CD4-positive, alpha-beta T cell (primary cell): Measurements from ENCODE around the gene STX1A. TPM values are rescaled to one million over a fixed set of nuclear protein-coding genes. Genes with fewer than 3 reads are reported as not detected.

Source experiments
- ATAC-seq: fragments of 200-7000 bp; cut with Tn5 transposase; one replicate; pipeline ENCODE4 v1.10.0; 2022; ENCODE audit warnings: mild to moderate bottlenecking; ENCODE audit not compliant: poor library complexity
- CTCF ChIA-PET: fragments of 350-600 bp; sonication (Branson Sonifier 250); formaldehyde crosslinking; loops from one replicate; lab custom pipeline; 2021; ENCODE audit warnings: antibody characterized with exemption, inconsistent platforms; lab: Charles Lee
- POLR2A ChIA-PET: fragments of 350-600 bp; sonication (Branson Sonifier 250); formaldehyde crosslinking; loops from one replicate; lab custom pipeline; 2021; ENCODE audit warnings: antibody characterized with exemption, inconsistent platforms; lab: Charles Lee
- DNase-seq, 14 experiments: peaks; one replicate each; pipeline ENCODE4 v3.0.0-alpha.2; 2013 to 2020; ENCODE audit warnings: mixed read lengths in 2 of 14
- H3K27ac ChIP-seq, 2 donors: one replicate each; pipeline versions ENCODE4 v1.5.1 to v1.7.0; 2013; ENCODE audit warnings: low read length in 2 of 2, low read depth in 1 of 2, mild to moderate bottlenecking in 1 of 2
- H3K27me3 ChIP-seq, 2 experiments: 1 replicate in 1 of 2; 2 replicates in 1 of 2; pipeline versions ENCODE4 v1.6.1 to v1.7.0; 2013; ENCODE audit warnings: low read length in 2 of 2, control low read depth in 1 of 2, mild to moderate bottlenecking in 1 of 2, moderate library complexity in 1 of 2; ENCODE audit not compliant: insufficient read depth in 2 of 2, control insufficient read depth in 1 of 2
- H3K36me3 ChIP-seq: one replicate; pipeline ENCODE4 v1.6.1; 2013; ENCODE audit warnings: low read length, control low read depth; ENCODE audit not compliant: insufficient read depth
- H3K4me1 ChIP-seq: one replicate; pipeline ENCODE4 v1.6.1; 2013; ENCODE audit warnings: low read length, control low read depth; ENCODE audit not compliant: insufficient read depth
- H3K4me3 ChIP-seq: one replicate; pipeline ENCODE4 v1.5.1; 2013; ENCODE audit warnings: mild to moderate bottlenecking, low read length, moderate library complexity
- H3K9me3 ChIP-seq, 2 experiments: 1 replicate in 1 of 2; 2 replicates in 1 of 2; pipeline versions ENCODE4 v1.6.1 to v1.7.0; 2013; ENCODE audit warnings: low read length in 2 of 2, mild to moderate bottlenecking in 2 of 2, control low read depth in 1 of 2, moderate library complexity in 1 of 2; ENCODE audit not compliant: control insufficient read depth in 1 of 2, insufficient read depth in 1 of 2
- H3K27ac Mint-ChIP-seq: one replicate; pipeline ENCODE4 v1.8.0; 2020; ENCODE audit warnings: mixed read lengths
- H3K27me3 Mint-ChIP-seq: one replicate; pipeline ENCODE4 v1.8.0; 2021; ENCODE audit warnings: mixed read lengths
- H3K36me3 Mint-ChIP-seq: one replicate; pipeline ENCODE4 v1.8.0; 2021; ENCODE audit warnings: low read depth, mixed read lengths
- H3K4me1 Mint-ChIP-seq: one replicate; pipeline ENCODE4 v1.8.0; 2021; ENCODE audit warnings: low read depth, mixed read lengths
- H3K4me3 Mint-ChIP-seq: one replicate; pipeline ENCODE4 v1.8.0; 2020; ENCODE audit warnings: mild to moderate bottlenecking, mixed read lengths
- H3K9me3 Mint-ChIP-seq: one replicate; pipeline ENCODE4 v1.8.0; 2020; ENCODE audit warnings: mixed read lengths
- CTCF ChIP-seq: fragments of 200-600 bp; IDR thresholded peaks from one replicate; pipeline ENCODE4 v1.8.0; 2022; ENCODE audit warnings: antibody characterized with exemption, mild to moderate bottlenecking
- intact Hi-C, 2 experiments: fragments of 100-400 bp; cut with DNase I in 1 of 2; cut with micrococcal nuclease in 1 of 2; formaldehyde crosslinking; loops; one replicate each; pipeline versions ENCODE4 v1.15.1 to v1.9.0; 2023 to 2025; cut with DNase I, micrococcal nuclease
- total RNA-seq, 174 experiments: library from RNA in 2 of 174; stranded (reverse) in 2 of 174; gene quantifications; one replicate each; pipeline ENCODE4 v1.2.3 and lab custom pipeline; 2021 to 2026

STX1A gene
- total RNA-seq, 2 experiments from 2014 or later: 15.5 to 20.7 TPM

GRCh38 chr7:73706126-73707044 lies 13.1 kb downstream of the STX1A start:
- ATAC-seq: no peak
- Mint-ChIP-seq H3K9me3 (no peaks in the 10 kb centered on the region), H3K27me3 (no peaks in the 10 kb centered on the region), H3K27ac (peak overlapping the region; percentile 36), H3K4me1 (peaks cover 7% of the 10 kb centered on the region), H3K36me3 (peaks cover 10% of the 10 kb centered on the region), H3K4me3 (no peak overlapping the region)
- H3K27me3 ChIP-seq: no peaks in the 10 kb centered on the region
- H3K4me3 ChIP-seq: no peak overlapping the region
- no peak for TF ChIP-seq CTCF
- intact Hi-C loops: no loop called here
- H3K36me3 ChIP-seq: peaks cover 8% of the 10 kb centered on the region
- ChIA-PET POLR2A (no interaction called here), CTCF (no interaction called here)
- H3K9me3 ChIP-seq: no peaks in the 10 kb centered on the region
- no peak overlapping the region for H3K27ac ChIP-seq
- peak in 2 of 14 experiments; percentile 25 to 37 for DNase-seq
- H3K4me1 ChIP-seq: peaks cover 15% of the 10 kb centered on the region

GRCh38 chr7:73705551-73705920 lies 13.9 kb downstream of the STX1A start:
- ChIA-PET POLR2A (no interaction called here), CTCF (interaction anchor here (0.9 kb wide), 1 partner anchor 98 kb away, joined by 3 read pairs; no protein-coding TSS in a partner anchor)
- Mint-ChIP-seq H3K27me3 (no peaks in the 10 kb centered on the region), H3K4me3 (no peak overlapping the region), H3K4me1 (peaks cover 7% of the 10 kb centered on the region), H3K27ac (no peak overlapping the region), H3K36me3 (peaks cover 11% of the 10 kb centered on the region), H3K9me3 (no peaks in the 10 kb centered on the region)
- intact Hi-C loops: no loop called here
- no peak for TF ChIP-seq CTCF
- Histone ChIP-seq H3K9me3 (no peaks in the 10 kb centered on the region), H3K4me1 (peaks cover 15% of the 10 kb centered on the region), H3K4me3 (no peak overlapping the region), H3K27ac (no peak overlapping the region), H3K27me3 (no peaks in the 10 kb centered on the region), H3K36me3 (peaks cover 8% of the 10 kb centered on the region)
- ATAC-seq (no peak), DNase-seq (no peak)

GRCh38 chr7:73704640-73705550 lies 14.6 kb downstream of the STX1A start:
- TF ChIP-seq CTCF: no peak
- CTCF ChIA-PET: interaction anchor here (0.9 to 1.4 kb wide), 2 partner anchors 37 to 97 kb away, joined by 3 to 4 read pairs; partner anchors contain the start of gene VPS37D
- H3K27me3 Mint-ChIP-seq: no peaks in the 10 kb centered on the region

More at GRCh38 chr7:73704640-73705550, 14.6 kb downstream of the STX1A start:
- Mint-ChIP-seq H3K4me3 (no peak overlapping the region), H3K4me1 (peaks cover 7% of the 10 kb centered on the region), H3K27ac (no peak overlapping the region), H3K36me3 (peaks cover 11% of the 10 kb centered on the region), H3K9me3 (no peaks in the 10 kb centered on the region)
- H3K27me3 ChIP-seq: no peaks in the 10 kb centered on the region
- H3K9me3 ChIP-seq: no peaks in the 10 kb centered on the region
- H3K4me3 ChIP-seq: no peak overlapping the region
- H3K27ac ChIP-seq: no peak overlapping the region
- H3K36me3 ChIP-seq: peaks cover 9% of the 10 kb centered on the region
- DNase-seq: no peak
- no peak for ATAC-seq
- POLR2A ChIA-PET: interaction anchor here (0.8 kb wide), 1 partner anchor 182 kb away, joined by 3 read pairs; the partner anchor contains the start of gene BAZ1B
- intact Hi-C loops: no loop called here
- peaks cover 15% of the 10 kb centered on the region for H3K4me1 ChIP-seq
